Measurements from ENCODE around the gene COG4. TPM values are rescaled to one million over a fixed set of nuclear protein-coding genes. Genes with fewer than 3 reads are reported as not detected.

The COG4 gene
- total RNA-seq, 1 experiment from 2014 or later, result 54.2 TPM

DNA sequence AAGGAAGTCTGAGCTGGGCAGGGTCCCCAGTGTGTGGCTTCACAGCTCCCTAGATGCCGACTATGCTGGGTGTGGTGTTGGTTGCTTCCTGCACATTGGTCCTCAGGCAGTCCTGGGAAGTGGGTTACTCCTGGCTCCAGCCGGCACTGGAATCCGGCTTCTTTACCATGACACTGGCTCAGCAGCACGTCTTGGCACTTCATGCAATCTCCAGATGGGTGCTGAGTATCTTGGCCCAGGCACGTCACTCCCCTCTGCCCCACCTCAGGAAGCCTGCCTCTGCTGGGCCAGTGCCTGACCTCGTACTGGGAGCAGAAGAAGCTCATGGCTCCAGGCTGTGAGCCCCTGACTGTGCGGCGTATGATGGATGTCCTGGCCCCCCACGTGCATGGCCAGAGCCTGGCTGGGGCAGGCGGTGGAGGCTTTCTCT lies 44.4 kb downstream of the COG4 start:
- H4K20me1 ChIP-seq (ENCODE audit: insufficient read depth), result no peaks in the 10 kb centered on the region
- H3K9me3 ChIP-seq (ENCODE audit: control insufficient read depth in 1 of 2, insufficient read depth in 1 of 2, low read depth in 1 of 2, low read length in 2 of 2), result no peaks in the 10 kb centered on the region
- H3K27me3 ChIP-seq (ENCODE audit: insufficient read depth, low read length), result no peaks in the 10 kb centered on the region
- H3K4me2 ChIP-seq (ENCODE audit: low read length), result no peak overlapping the region
- ChIA-PET RAD21 (ENCODE audit: low non-redundant PET in 1 of 2, low total read pairs in 2 of 2, uncharacterized antibody in 2 of 2, unreplicated experiment in 2 of 2) (no interaction called here), CTCF (no interaction called here), POLR2A (no interaction called here)
- no peaks in the 10 kb centered on the region for H3K79me2 ChIP-seq (ENCODE audit: insufficient read depth, low read length)
- TF ChIP-seq CTCF (IDR thresholded peaks at IDR 0.05 in 2 of 3, conservative IDR thresholded peaks at IDR 0.05 in 1 of 3; ENCODE audit: borderline replicate concordance in 1 of 3, insufficient read depth in 1 of 3, low read depth in 2 of 3, low read length in 2 of 3) (no peak), SRF (IDR thresholded peaks at IDR 0.05; ENCODE audit: low read depth) (no peak), SIN3A (IDR thresholded peaks at IDR 0.05; ENCODE audit: low read depth) (no peak), REST (IDR thresholded peaks at IDR 0.05; ENCODE audit: low read depth) (no peak), ZFX (IDR thresholded peaks at IDR 0.05) (no peak), ZBTB33 (IDR thresholded peaks at IDR 0.05; ENCODE audit: extremely low read depth, insufficient replicate concordance, low read length) (no peak), CBX3 (IDR thresholded peaks at IDR 0.05; ENCODE audit: low read depth) (no peak), ZNF274 (IDR thresholded peaks at IDR 0.05; ENCODE audit: low read depth, low read length) (no peak), CEBPB (IDR thresholded peaks at IDR 0.05; ENCODE audit: low read depth) (no peak), POLR2AphosphoS5 (IDR thresholded peaks at IDR 0.05; ENCODE audit: low read depth, low read length) (no peak), ATF3 (IDR thresholded peaks at IDR 0.05) (no peak), SP1 (IDR thresholded peaks at IDR 0.05; ENCODE audit: low read depth) (no peak), RAD21 (IDR thresholded peaks at IDR 0.05; ENCODE audit: low read depth) (no peak), TCF7L2 (IDR thresholded peaks at IDR 0.05; ENCODE audit: borderline replicate concordance, extremely low read depth, insufficient read depth, insufficient read length) (no peak), EGR1 (IDR thresholded peaks at IDR 0.05; ENCODE audit: low read depth) (no peak), JUND (IDR thresholded peaks at IDR 0.05) (no peak), EZH2 (IDR thresholded peaks at IDR 0.05) (no peak)
- peaks cover 26 to 36% of the 10 kb centered on the region in 2 experiments for H3K4me1 ChIP-seq (ENCODE audit: control insufficient read depth in 1 of 2, insufficient read depth in 2 of 2, low read length in 2 of 2)
- no peaks in the 10 kb centered on the region for H3K9me2 ChIP-seq (ENCODE audit: insufficient read depth)
- peaks cover 0 to 3% of the 10 kb centered on the region in 2 experiments; a peak in 1 of 4 replicates for H3K36me3 ChIP-seq (ENCODE audit: control insufficient read depth in 1 of 2, insufficient read depth in 2 of 2, low read length in 2 of 2)
- no peak for ATAC-seq
- no peak overlapping the region for H3K27ac ChIP-seq (ENCODE audit: low read depth, low read length)
- DNase-seq (ENCODE audit: low read depth, low spot score), result no peak
- H2AFZ ChIP-seq (ENCODE audit: low read depth, low read length, poor library complexity, severe bottlenecking), result no peak overlapping the region
- intact Hi-C loops (cut with micrococcal nuclease), result no loop called here
- BruUV-seq (replicated peaks), result no TSS peak
- no peak overlapping the region for H3K4me3 ChIP-seq (replicated peaks in 1 of 2; ENCODE audit: low read depth in 1 of 2, low read length in 2 of 2)
- H3K9ac ChIP-seq (ENCODE audit: low read length), result no peak overlapping the region
